Cardiac muscle cell (in vitro differentiated cells and primary cell): ENCODE measurements around the gene IGLON5. TPM values are rescaled to one million over a fixed set of nuclear protein-coding genes. Genes with fewer than 3 reads are reported as not detected.

Experiments
- DNase-seq, 2 donors: peaks; one replicate each; pipeline versions ENCODE4 v3.0.0 to v3.0.0-alpha.2; 2010 to 2017; ENCODE audit warnings: low read depth in 1 of 2, low spot score in 1 of 2
- H3K27ac ChIP-seq: fragments of 200-600 bp; sonication (generic); 2 replicates; pipeline ENCODE4 v1.5.1; 2016
- H3K27me3 ChIP-seq: fragments of 200-600 bp; sonication (generic); 2 replicates; pipeline ENCODE4 v1.6.0; 2016; ENCODE audit warnings: control low read depth
- H3K36me3 ChIP-seq: fragments of 200-600 bp; sonication (generic); 2 replicates; pipeline ENCODE4 v1.5.1; 2016; ENCODE audit warnings: control low read depth
- H3K4me1 ChIP-seq: fragments of 200-600 bp; sonication (generic); 2 replicates; pipeline ENCODE4 v1.8.1; 2017; ENCODE audit warnings: low read depth, mild to moderate bottlenecking, mixed run types
- H3K4me3 ChIP-seq: fragments of 200-600 bp; sonication (generic); 2 replicates; pipeline ENCODE4 v1.5.1; 2016; ENCODE audit warnings: mild to moderate bottlenecking
- H3K9me3 ChIP-seq: fragments of 200-600 bp; sonication (generic); 2 replicates; pipeline ENCODE4 v1.5.1; 2017; ENCODE audit warnings: low read depth, mild to moderate bottlenecking, control low read depth
- CTCF ChIP-seq: IDR thresholded peaks from 2 replicates; pipeline ENCODE4 v1.5.1; 2012; ENCODE audit warnings: low read depth, mild to moderate bottlenecking, low read length
- polyA plus RNA-seq: library from polyadenylated mRNA; unstranded; fragments of >200 nt; fragmentation: Nextera tagmentation; extraction: Ambion mirVana; gene quantifications from 2 replicates; pipeline ENCODE4 v1.2.1, GENCODE V29; 2016
- total RNA-seq: library from RNA; depleted of rRNA; stranded (reverse); fragments of >200 nt; gene quantifications from 2 replicates; pipeline ENCODE4 v1.2.3, GENCODE V29; 2016

Gene IGLON5
- total and polyA plus RNA-seq, 2 experiments from 2014 or later: 1.5 to 12.6 TPM

- no peaks in the 10 kb centered on the region for H3K27me3 ChIP-seq
- no peaks in the 10 kb centered on the region for H3K9me3 ChIP-seq
Observed at GRCh38 chr19:51324167-51324481, 12.7 kb downstream of the IGLON5 start.

GRCh38 chr19:51325161-51325976 lies 13.9 kb downstream of the IGLON5 start:
- no peak for TF ChIP-seq CTCF
- Histone ChIP-seq H3K36me3 (no peaks in the 10 kb centered on the region), H3K4me3 (no peak overlapping the region), H3K4me1 (no peaks in the 10 kb centered on the region), H3K27me3 (no peaks in the 10 kb centered on the region), H3K9me3 (no peaks in the 10 kb centered on the region), H3K27ac (no peak overlapping the region)
- no peak for DNase-seq

More at GRCh38 chr19:51324167-51324481, 12.7 kb downstream of the IGLON5 start:
- no peaks in the 10 kb centered on the region for H3K36me3 ChIP-seq
- DNase-seq: peak in 1 of 2 donors; percentile 19
- H3K27ac ChIP-seq: no peak overlapping the region
- no peak overlapping the region for H3K4me3 ChIP-seq
- TF ChIP-seq CTCF: no peak
- no peaks in the 10 kb centered on the region for H3K4me1 ChIP-seq

GRCh38 chr19:51326216-51327065 lies 15.0 kb downstream of the IGLON5 start:
- no peaks in the 10 kb centered on the region for H3K4me1 ChIP-seq
- H3K27ac ChIP-seq: no peak overlapping the region
- no peak for TF ChIP-seq CTCF
- no peaks in the 10 kb centered on the region for H3K9me3 ChIP-seq
- H3K36me3 ChIP-seq: no peaks in the 10 kb centered on the region
- no peaks in the 10 kb centered on the region for H3K27me3 ChIP-seq
- no peak overlapping the region for H3K4me3 ChIP-seq
- DNase-seq: no peak

GRCh38 chr19:51327066-51328001 lies 15.9 kb downstream of the IGLON5 start:
- Histone ChIP-seq H3K9me3 (no peaks in the 10 kb centered on the region), H3K4me1 (no peaks in the 10 kb centered on the region), H3K36me3 (no peaks in the 10 kb centered on the region), H3K27me3 (no peaks in the 10 kb centered on the region), H3K27ac (no peak overlapping the region), H3K4me3 (no peak overlapping the region)
- TF ChIP-seq CTCF: peak; percentile 25
- DNase-seq: peak; percentile 24 to 74

- H3K27ac ChIP-seq: no peak overlapping the region
- no peak overlapping the region for H3K4me3 ChIP-seq
- DNase-seq: no peak
- H3K9me3 ChIP-seq: no peaks in the 10 kb centered on the region
- H3K36me3 ChIP-seq: no peaks in the 10 kb centered on the region
- H3K27me3 ChIP-seq: no peaks in the 10 kb centered on the region
- H3K4me1 ChIP-seq: no peaks in the 10 kb centered on the region
- no peak for TF ChIP-seq CTCF
Observed at GRCh38 chr19:51329411-51329810, 18.0 kb downstream of the IGLON5 start.
